ENCODE data around the gene TFF3. TPM values are rescaled to one million over a fixed set of nuclear protein-coding genes. Genes with fewer than 3 reads are reported as not detected.

TFF3 gene
- total RNA-seq, 2 donors from 2014 or later, result 6.3 to 16.3 TPM

DNA sequence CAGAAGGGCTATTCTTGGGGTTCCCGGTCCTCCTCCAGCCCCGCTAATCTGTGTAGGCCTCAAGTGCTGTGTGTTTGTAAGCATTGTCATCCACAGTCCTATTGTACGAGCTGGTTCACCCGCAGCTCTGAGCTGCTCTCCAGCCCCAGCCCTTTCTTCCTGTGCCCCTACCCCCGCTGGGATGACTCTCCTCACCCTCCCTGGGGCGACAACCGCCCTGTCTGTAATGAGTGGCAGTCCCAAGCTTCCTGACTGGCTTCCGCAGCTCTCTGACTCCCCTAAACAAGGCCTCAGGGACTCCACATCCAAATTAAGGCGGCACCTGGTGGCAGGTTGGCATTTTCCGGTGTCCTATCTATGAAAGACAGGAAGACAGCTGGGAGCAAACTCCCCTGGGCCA lies 45.8 kb downstream of the TFF3 start:
- intact Hi-C loops (cut with DNase I), result no loop called here
- no peak for ATAC-seq

DNA sequence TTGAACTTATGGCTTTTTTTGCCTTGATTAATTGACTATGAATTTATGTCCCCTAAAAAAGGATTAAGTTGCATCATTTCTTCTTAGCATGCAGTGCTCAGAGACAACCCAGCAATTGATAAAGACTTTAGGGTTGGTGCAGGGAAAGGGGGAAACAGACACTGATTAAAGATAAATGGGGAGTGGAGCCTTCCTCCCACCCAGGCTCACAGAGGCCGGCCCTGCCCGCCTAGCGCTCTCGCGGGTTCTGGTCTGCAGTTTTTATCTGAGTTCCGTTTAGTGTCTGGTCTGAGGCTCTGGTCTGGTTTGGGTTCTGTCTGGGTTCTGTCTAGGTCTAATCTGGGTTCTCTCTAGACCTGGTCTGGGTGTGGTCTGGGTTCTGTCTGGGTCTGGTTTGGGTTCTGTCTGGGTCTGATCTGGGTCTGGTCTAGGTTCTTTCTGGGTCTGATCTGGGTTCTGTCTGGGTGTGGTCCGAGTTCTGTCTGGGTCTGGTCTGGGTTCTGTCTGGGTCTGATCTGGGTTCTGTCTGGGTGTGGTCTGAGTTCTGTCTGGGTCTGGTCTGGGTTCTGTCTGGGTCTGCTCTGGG lies 48.1 kb downstream of the TFF3 start:
- 64 to 81% methylated on average over 7 of the region's 7 CpGs for WGBS, 2 donors
- H3K36me3 ChIP-seq (replicated peaks in 1 of 2; ENCODE audit: insufficient read depth in 1 of 2, low read depth in 2 of 2), result no peaks in the 10 kb centered on the region
- peaks cover 14% of the 10 kb centered on the region for H3K4me1 ChIP-seq
- H3K27ac ChIP-seq, result no peak overlapping the region
- H3K4me3 ChIP-seq, result no peak overlapping the region
- intact Hi-C loops (cut with DNase I), result no loop called here
- H3K27me3 ChIP-seq, result no peaks in the 10 kb centered on the region
- ATAC-seq (no peak), DNase-seq (no peak)
- H3K9me3 ChIP-seq, result no peaks in the 10 kb centered on the region
- no peak for TF ChIP-seq POLR2A (IDR thresholded peaks at IDR 0.05)
- TF ChIP-seq, protein P1, sequence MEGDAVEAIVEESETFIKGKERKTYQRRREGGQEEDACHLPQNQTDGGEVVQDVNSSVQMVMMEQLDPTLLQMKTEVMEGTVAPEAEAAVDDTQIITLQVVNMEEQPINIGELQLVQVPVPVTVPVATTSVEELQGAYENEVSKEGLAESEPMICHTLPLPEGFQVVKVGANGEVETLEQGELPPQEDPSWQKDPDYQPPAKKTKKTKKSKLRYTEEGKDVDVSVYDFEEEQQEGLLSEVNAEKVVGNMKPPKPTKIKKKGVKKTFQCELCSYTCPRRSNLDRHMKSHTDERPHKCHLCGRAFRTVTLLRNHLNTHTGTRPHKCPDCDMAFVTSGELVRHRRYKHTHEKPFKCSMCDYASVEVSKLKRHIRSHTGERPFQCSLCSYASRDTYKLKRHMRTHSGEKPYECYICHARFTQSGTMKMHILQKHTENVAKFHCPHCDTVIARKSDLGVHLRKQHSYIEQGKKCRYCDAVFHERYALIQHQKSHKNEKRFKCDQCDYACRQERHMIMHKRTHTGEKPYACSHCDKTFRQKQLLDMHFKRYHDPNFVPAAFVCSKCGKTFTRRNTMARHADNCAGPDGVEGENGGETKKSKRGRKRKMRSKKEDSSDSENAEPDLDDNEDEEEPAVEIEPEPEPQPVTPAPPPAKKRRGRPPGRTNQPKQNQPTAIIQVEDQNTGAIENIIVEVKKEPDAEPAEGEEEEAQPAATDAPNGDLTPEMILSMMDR (IDR thresholded peaks at IDR 0.05), result no peak

More for the DNA sequence above, 45.8 kb downstream of the TFF3 start:
- no peak overlapping the region for H3K4me3 ChIP-seq
- WGBS, 2 donors, result 61 to 87% methylated on average over 9 to 10 of the region's 10 CpGs
- H3K27ac ChIP-seq, result no peak overlapping the region
- no peak for DNase-seq
- no peaks in the 10 kb centered on the region for H3K27me3 ChIP-seq
- H3K4me1 ChIP-seq, result no peaks in the 10 kb centered on the region
- TF ChIP-seq POLR2A (IDR thresholded peaks at IDR 0.05), result no peak
- TF ChIP-seq, protein P1 (IDR thresholded peaks at IDR 0.05), result no peak
- no peaks in the 10 kb centered on the region for H3K9me3 ChIP-seq
- H3K36me3 ChIP-seq (replicated peaks in 1 of 2; ENCODE audit: insufficient read depth in 1 of 2, low read depth in 2 of 2), result no peaks in the 10 kb centered on the region

DNA sequence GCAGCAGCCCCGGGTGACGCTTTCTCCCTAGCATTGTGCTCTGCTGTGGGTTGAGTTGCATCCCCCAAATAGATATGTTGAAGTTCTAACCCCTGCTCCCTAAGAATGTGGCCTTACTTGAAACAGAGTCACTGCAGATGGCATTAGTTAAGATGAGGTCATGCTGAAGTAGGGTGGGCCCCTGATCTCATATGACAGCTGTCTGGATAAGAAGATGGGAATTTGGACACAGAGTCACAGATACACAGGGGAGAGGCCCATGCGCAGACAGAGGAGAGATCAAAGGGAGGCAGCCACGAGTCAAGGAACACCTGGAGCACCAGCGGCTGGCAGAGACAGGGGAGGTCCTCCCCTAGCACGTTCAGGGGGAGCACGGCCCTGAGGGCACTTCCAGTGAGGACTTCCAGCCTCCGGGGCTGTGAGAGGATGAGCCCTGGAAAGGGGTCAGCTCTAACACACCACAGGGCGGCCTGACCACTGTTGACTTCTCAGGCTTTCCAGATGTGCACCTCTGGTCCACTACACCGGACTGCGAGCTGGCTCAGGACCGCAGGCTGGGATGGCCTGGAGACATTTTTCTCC lies 49.9 kb downstream of the TFF3 start:
- Histone ChIP-seq H3K27ac (no peak overlapping the region), H3K4me1 (peaks cover 14% of the 10 kb centered on the region), H3K4me3 (no peak overlapping the region), H3K27me3 (no peaks in the 10 kb centered on the region), H3K36me3 (replicated peaks in 1 of 2; ENCODE audit: insufficient read depth in 1 of 2, low read depth in 2 of 2) (no peaks in the 10 kb centered on the region), H3K9me3 (no peaks in the 10 kb centered on the region)
- intact Hi-C loops (cut with DNase I), result no loop called here
- WGBS, 2 donors, result 76 to 85% methylated on average over 8 to 12 of the region's 12 CpGs
- DNase-seq (no peak), ATAC-seq (no peak)
- TF ChIP-seq, protein P1 (IDR thresholded peaks at IDR 0.05), result no peak
- TF ChIP-seq POLR2A (IDR thresholded peaks at IDR 0.05), result no peak

GRCh38 chr21:42264245-42265195 lies 50.7 kb downstream of the TFF3 start:
- Histone ChIP-seq H3K36me3 (replicated peaks in 1 of 2; ENCODE audit: insufficient read depth in 1 of 2, low read depth in 2 of 2) (no peaks in the 10 kb centered on the region), H3K27ac (peak overlapping the region in 1 of 4 donors; percentile 58), H3K9me3 (no peaks in the 10 kb centered on the region), H3K4me1 (peaks cover 14% of the 10 kb centered on the region), H3K4me3 (no peak overlapping the region), H3K27me3 (no peaks in the 10 kb centered on the region)
- DNase-seq (no peak), ATAC-seq (no peak)
- WGBS, 2 donors, result 70 to 80% methylated on average over 7 to 13 of the region's 13 CpGs
- intact Hi-C loops (cut with DNase I), result no loop called here
- TF ChIP-seq POLR2A (IDR thresholded peaks at IDR 0.05), result no peak
- TF ChIP-seq, protein P1 (IDR thresholded peaks at IDR 0.05), result no peak
